HG03135 (cell line): ENCODE measurements around the gene CCDC88C.
A peak's percentile ranks its signal among the peaks of the same experiment; 100 is the strongest.
"Not testable (repeated sequence)": the region's sequence is repeated elsewhere in the genome, so short reads cannot be mapped to it uniquely, and the experiment has no call there.

Experiments
- ATAC-seq: cut with Tn5 transposase; IDR thresholded peaks from one replicate; pipeline ENCODE4 v1.9.1; 2021; ENCODE audit warnings: mild to moderate bottlenecking, moderate library complexity; ENCODE audit not compliant: unreplicated experiment

CCDC88C gene

GRCh38 chr14:91255026-91255695, 162.5 kb downstream of the CCDC88C start:
- ATAC-seq = no peak

DNA sequence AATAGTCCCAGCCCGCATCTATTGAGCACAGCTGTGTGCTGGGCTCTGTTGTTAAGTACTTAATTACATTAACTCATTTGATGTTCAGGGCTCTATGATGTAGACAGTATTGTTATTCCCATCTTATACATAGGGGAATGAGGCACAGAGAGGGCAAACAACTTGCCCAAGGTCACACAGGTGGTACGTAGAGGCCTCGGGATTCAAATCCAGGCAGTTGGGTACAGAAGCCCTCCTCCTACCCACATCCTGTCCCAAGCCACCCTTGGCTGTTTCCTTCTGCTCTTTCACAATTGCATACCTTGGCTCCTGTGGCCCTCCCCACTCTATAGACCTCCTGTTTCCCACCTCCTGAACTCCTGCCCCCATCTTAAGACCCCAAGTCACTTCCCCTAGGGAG, 163.2 kb downstream of the CCDC88C start:
- ATAC-seq = no peak

DNA sequence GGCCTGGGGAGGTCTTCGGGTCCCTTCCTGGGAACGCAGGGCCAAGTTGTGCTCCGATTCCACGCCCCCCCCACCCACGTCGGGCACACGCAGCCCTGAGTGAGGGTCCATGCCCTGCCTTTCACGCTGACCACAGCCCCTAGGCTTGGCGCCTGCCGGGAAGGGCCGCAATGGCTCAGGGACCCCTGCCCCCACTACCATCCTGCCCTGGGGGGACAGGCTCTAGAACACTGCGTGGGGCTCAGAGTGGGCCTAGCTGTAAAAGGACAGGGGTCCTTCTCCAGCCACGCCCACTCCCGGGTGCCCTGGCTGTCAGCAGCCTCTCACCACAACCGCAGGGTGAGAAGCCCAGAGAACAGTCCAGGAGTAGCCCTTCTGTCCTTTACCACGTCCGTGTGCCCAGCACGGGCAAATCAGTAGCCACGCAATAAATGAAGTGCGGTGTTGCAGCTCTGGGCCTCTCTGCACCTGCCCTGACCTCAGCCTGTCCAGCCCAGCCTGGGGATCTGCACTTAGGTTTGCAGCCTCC, 163.8 kb downstream of the CCDC88C start:
- no peak for ATAC-seq

DNA sequence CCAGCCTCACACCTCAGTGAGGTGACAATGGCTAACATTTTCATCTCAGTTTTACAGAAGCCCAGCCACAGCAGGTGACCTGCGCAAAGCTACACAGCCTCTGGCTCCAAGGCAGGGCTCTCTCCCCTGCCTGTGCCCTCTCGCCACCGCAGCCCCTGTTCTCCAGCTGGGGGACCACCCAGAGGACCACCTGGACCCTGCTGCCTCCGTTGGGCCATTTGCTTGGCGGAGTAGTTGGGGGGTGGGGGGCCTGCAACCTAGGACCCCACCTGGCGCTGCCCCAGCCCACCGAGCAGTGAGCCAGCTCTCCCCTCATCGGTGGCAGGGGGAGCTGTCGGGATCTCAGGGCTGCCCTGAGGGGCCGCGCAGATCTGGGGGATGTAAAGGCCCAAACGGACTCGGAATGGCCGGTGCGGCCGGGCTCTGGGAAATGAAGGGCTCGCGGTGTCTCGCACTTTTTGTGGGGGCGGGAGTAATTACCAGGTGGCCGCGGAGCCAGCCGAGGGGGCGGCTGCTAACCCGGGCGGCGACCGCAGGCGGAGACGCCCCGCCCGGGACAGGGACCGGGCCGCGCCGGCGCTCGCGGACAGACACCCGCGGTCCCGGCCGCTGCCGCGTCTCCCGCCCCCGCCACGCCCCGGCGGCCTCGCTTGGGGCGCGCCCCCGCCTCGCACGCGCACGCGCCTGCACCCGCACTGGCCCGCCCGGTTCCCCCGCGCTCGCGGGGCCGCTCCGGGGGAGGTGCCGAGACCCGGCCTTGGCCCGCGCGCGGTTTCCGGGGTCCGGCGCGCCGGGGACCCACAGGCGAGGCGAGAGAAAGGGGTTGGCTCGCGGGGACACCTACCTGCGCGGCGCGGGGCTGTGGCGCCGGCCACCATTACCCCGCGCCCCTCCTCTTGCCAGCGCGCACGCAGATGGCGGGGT, 164.5 kb downstream of the CCDC88C start:
- no peak for ATAC-seq

DNA sequence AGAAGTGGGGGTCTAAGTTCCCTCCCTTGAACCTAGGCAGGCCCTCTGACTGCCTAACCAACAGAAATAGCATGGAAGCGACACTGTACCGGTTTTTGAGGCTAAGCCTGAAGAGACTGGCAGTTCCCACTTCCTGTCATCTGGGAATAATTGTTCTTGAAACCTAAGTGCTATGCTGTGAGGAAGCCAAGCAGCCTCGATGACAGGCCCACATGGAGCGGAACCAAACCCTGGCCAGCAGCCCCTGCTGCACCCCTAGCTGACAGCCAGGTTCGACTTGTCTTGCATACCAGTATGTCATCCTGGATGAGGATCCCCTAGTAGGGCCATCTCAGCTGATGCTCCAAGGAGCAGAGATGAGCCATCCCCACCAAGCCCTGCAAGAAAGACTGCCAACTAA, 166.7 kb downstream of the CCDC88C start:
- no peak for ATAC-seq

DNA sequence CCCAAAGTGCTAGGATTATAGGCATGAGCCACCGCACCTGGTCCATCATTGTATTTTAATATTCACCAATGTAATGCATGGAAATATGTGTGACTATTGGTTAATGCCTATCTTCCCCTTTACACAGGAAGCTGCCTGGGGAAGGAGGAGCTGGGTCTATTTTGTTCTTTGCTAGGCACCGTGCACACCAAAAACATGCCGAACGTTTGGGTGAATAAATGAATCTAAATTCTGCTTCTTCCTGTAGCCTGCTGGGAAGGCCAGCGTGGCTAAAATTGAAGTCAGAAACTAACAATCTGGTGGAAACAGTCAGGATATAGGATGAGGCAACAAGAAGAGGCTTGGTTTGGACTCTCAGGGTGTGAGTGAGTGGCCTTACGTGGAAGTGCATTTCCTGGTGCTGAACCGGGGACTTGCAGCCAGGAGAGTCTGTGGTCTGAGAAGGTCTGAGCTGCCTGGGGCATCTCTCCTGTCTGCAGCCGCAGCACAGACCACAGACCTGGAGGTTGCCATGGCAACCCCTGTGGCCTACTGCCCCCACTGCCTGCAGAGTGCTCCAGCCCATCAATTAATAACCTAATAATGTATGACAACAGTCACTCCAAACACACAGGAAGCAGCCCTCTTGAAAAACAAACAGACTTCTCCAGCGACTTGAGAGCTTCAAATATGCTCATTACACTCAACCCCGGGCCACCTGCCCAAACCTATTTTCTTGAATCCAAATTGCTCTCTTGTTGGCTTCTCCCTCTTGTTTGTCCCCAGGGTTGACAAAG, 167.6 kb downstream of the CCDC88C start:
- peak; percentile 87 for ATAC-seq

DNA sequence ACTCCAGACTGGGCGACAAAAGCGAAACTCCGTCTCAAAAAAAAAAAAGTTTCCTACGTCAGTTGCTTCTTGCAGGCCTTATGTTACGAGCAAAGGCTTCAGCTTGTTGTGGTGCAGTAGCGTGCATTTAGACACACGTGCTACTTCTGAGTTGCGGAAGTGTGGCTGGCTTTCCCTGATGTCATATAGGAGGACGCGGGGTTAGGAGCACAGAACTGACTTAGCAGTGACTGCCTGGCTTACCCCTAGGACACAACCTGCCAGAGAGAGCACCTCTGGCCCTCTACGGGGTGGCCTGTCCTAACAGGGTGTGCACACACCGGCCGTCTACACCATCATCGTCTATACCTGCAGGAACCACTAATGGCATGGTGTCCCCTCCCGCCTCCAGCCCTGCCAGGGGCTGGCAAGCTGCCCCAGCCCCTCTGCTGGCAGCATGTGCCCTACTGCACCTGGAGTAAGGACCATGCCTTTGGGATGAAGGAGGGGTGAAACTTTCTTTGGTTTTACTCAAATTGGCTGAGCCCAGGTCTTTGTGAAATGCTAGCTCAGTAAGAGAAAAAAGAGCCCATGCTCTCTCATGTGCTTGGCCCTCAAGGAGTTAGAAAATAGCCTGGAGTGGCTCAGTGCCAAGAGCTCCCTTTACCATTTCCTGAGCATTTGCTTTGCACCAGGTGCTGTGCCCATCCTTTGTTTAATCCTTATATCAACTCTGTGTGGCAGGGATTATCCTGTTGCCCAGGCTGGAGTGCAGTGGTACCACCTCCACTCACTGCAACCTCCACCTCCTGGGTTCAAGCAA, 171.4 kb downstream of the CCDC88C start:
- ATAC-seq = no peak

- ATAC-seq = not testable (repeated sequence)
Measured at GRCh38 chr14:91245616-91246015, 172.0 kb downstream of the CCDC88C start.

DNA sequence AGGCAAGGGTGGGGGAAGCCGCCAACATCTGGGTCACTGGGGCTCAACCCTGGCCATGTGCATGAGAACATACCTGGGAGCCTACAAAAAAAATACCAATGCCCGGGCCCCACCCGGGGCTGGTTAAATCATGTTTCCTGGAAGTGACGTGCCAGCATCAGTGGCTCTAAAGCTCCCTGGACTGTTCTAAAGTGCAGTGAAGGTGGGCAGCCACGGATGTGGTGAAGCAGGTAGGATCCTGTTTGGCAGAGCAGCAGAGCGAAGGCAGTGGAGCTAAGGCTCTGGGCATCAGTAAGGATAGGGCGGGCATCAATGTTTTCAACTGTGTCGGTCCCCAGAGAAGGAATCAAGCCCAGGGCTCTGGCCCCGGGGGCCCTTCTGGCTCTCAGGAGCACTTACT, 172.6 kb downstream of the CCDC88C start:
- no peak for ATAC-seq

DNA sequence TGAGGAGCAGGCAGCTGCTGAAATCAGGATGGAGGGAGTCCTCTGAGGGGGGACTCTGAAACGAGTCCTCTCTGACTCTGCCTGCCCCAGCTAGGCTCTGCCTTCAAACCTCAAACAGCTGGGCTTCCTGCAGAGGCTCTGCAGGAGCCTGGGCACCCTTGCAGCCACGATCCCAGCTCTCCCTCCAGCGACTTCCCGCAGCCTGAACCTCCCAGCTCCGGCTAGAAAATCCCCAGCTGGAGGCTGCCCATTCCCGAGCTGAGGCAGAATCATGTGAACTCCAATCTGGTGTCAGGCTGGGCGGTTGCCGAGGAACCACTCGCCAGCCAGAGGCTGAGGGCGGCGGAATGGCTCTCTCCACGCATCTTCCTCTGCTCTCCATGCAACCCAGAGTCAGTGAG, 173.1 kb downstream of the CCDC88C start, which contains the start of gene GPR68:
Gene GPR68 (minus strand): TSS at position 204 of the 401 bp plus-strand sequence. CDS start 9,654 bp downstream, outside the sequence.
- no peak for ATAC-seq

GRCh38 chr14:91243074-91243471, 174.5 kb downstream of the CCDC88C start:
- peak; percentile 1 for ATAC-seq

- ATAC-seq = no peak
Measured at GRCh38 chr14:91242635-91243034, 175.0 kb downstream of the CCDC88C start.

GRCh38 chr14:91241863-91242262, 175.8 kb downstream of the CCDC88C start:
- ATAC-seq = peak; percentile 53

DNA sequence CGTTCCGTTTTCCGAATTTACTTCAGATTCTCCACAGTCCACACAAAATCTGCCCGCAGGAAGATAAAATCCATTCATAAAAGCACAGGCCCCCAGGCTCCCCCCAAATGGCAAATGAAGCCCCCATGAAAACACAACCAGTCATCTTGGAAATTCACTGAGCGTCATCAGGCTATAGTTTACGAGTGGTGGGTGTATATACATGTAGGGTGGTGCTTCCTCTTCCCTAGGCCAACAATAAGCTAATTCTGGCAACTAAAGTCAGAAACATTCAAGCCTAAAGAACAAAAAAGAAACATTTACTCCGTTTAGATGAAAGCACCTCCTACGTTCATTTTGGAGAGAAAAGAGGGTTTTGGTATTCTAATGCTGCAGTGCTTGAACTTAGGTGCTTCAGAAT, 179.0 kb downstream of the CCDC88C start:
- ATAC-seq = no peak

DNA sequence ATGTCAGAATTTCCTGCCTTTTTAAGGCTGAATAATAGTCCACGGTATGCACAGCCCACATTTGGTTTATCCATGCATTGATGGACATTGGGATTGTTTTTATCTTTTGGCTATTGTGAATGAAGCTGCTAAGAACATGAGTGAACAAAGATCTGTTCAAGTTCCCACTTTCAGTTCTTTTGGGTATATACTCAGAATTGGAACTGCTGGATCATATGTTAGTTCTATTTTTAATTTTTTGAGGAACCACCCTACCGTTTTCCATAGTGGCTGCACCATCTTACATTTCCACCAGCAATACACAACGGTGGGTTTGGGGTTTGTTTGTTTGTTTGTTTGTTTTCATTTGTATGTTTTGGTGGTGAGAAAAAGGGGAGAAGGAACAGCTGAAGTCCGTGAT, 179.5 kb downstream of the CCDC88C start:
- no peak for ATAC-seq

DNA sequence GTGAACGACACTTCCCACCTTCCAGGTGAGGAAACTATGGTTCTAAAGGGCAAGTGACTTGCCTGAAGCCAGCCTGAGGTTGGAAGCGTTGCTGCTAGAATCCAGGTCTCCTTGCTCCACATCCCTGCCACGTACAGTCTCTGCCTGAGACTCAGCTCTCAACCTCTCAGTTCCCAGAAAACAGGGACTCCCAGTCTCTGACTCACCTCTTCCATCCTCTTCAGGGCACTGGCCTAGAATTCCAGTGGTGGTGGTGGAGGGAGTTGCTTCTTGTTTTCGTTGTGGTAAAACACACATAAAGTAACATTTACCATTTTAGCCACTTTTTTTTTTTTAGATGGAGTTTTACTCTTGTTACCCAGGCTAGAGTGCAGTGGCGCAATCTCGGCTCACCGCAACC, 180.4 kb downstream of the CCDC88C start:
- ATAC-seq = no peak

- no peak for ATAC-seq
Measured at GRCh38 chr14:91235841-91236240, 181.8 kb downstream of the CCDC88C start.

DNA sequence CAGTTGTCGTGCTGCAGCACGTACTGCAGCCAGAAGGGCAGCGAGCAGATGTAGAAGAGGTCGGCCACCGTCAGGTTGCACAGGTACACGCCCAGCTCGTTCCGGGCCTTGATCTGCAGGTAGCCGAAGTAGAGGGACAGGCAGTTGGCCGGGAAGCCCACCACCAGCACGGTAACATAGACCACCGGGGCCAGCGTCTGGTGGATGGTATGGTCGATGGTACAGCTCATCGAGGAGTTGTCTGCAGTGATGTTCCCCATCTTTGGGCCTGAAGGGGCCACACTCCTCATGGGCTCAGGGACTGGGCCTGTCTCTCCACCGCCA, 182.9 kb downstream of the CCDC88C start:
- no peak for ATAC-seq

GRCh38 chr14:91233936-91234790, 183.5 kb downstream of the CCDC88C start:
- ATAC-seq = no peak
